GM19238 (cell line): ENCODE results near the gene SMYD3.

Source experiments
- DNase-seq: peaks from one replicate; pipeline ENCODE4 v3.0.0; 2011; ENCODE audit warnings: low spot score; ENCODE audit not compliant: insufficient read length

Gene SMYD3

DNA sequence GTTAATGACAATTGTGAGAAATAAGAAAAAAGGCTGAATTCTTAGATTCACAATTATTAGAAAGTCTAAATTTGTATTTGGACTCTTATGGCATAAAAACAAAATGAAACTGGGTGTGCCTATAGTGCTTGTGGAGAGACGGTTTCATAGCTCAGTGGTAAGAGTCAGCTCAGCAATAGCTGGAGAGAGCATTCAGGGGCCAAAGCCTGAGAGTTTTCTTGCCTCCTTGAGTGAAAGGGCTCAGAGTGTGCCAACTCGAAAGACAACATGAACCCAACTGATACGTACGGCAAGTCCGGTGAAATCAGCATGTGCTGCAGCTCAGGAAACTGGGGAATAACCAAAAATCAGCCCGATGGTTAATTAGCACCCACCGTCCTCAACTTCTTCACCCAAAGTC is 577.9 kb downstream of the SMYD3 start:
- DNase-seq: no peak

DNA sequence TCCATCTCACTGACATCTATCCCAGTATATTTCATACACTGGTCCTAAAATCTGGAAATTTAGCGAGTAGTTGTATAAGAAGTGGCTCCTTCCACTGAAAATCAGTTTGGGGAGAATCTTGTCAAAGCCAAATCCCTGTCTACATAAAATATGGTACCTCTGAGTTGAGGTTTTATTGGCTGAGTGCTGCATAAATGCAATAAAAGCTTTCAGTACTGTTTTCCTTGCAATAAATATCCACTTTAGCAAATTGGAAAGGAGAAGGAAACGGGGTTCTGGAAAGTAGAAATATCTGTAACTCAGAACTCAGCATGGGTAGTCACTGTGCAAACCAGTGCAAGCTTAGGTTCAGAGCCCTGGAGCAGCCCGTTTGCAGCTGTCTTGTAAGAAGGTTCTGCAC is 580.2 kb downstream of the SMYD3 start:
- DNase-seq: no peak

DNA sequence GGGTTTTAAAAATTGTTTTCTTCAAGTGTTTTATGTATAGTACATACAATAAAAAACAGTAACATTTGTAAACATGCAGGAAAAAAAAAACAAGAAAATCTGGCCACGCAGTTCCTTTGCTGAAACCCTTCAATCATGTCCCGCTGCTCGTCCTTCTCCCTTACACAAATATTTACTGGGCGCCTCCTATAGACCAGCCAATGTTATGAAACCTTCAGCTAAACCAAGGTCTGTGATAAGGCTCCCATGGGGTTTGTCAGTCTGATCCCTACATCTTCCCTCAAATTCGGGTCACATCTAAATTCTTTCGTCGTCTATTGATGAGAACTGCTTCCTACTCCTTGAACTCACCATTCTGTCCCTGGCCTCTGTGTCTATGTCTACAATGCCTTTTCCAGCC is 583.9 kb downstream of the SMYD3 start:
- DNase-seq: no peak

DNA sequence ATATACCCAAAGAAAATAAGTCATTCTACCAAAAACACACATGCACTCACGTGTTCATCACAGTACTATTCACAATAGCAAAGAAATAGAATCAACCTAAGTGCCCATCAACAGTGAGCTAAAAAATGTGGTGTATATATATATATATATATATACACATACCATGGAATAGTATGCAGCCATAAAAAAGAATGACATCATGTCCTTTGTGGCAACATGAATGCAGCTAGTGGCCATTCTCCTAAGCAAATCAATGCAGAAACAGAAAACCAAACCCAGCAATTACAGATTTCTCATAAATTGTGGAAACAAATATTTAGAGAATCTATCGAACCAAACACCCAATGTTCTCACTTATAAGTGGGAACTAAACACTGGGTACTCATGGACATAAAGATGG is 585.7 kb downstream of the SMYD3 start:
- DNase-seq: no peak

DNA sequence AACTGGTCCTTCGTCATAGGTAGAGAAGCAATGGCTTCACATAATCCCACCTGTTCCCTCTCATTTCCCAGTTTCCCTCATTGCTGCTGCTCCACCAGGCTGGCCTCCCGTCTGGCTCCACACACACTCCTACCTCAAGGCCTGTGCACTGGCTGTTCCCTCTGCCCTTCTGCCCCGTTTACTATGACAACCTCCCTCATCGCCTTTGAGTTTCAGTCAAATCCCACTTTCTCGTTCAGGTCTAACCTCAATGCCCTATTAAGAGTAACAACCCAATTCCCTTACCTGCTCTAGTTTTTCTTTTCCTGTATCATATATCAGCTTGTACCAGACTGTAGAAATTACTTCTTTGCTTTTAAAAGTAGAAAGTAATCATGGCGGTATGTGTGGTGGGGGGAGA is 589.7 kb downstream of the SMYD3 start:
- DNase-seq: no peak

DNA sequence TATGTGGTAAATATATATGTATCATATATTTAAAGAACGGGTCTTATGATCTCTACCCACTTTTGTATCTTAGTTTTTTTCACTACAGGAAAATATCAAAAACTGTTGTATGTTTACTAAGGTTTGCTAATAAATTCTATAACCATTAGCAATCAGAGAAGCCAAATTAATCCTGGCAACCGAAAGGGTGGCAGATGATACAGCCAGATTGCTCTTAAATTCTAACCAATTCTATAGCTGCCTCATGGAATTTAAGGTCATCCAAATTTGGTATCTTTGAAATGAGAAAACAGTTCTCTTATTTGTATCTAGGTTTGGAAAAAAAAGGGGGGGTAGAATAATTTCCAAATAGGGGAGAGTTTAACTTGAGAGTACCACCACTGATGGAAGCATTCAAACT is 591.2 kb downstream of the SMYD3 start:
- DNase-seq: no peak

DNA sequence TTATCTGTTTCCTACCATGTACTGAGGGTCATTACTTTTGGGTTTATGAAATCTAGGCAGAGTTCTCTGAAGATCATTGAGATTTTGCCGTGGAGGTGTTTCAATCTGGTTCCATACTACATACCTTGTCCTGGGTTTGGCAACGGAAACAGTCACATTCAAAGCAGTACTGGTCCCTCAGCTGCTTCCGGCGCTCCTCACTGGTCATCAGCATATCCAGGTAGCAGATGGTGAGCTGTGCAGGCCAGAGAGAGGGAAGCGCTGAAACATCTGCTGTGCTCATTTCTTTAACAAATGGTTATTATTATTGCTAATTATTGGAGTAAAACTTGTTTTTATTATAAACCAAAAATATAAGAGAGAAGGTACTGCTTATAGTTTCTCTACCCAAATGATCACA is 591.7 kb downstream of the SMYD3 start:
- no peak for DNase-seq

DNA sequence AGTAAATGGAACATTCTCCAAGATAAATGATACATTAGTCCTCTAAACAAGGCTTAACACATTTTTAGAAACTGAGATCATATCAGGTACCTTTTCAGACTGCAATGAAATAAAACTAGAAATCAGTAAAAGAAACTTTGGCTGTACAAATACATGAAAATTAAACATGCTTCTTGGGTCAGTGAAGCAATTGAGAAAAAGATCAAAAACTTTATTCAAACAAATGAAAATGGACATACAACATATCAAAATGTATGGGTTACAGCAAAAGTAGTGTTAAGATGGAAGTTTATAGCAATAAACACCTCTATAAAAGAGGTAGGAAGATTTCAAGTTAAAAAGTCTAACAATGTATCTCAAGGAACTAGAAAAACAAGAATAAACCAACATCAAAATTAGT is 598.5 kb downstream of the SMYD3 start:
- DNase-seq: no peak

DNA sequence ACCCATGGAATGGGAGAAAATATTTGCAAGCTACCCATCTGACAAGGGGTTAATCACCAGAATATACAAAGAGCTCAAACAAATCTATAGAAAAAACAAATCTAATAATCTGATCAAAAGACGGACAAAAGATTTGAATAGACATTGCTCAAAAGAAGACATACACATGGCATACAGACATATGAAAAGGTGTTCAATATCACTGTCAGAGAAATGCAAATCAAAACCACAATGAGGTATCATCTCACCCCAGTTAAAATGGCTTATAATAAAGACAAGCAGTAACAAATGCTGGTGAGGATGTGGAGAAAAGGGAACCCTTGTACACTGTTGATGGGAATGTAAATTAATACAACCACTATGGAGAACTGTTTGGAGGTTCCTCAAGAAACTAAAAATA is 600.9 kb downstream of the SMYD3 start:
- DNase-seq: no peak

DNA sequence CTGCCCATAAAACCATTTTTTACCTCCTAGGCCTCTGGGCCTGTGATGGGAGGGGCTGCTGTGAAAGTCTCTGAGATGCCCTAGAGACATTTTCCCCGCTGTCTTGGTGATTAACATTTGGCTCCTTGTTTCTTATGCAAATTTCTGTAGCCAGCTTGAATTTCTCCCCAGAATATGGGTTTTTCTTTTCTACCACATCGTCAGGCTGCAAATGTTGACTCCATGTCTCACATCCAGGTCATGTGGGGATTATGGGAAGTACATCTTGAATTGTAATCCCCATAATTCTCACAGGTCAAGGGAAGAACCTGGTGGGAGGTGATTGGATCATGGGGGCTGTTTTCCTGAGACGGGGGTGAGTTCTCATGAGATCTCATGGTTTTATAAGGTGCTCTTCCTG is 603.2 kb downstream of the SMYD3 start:
- no peak for DNase-seq

DNA sequence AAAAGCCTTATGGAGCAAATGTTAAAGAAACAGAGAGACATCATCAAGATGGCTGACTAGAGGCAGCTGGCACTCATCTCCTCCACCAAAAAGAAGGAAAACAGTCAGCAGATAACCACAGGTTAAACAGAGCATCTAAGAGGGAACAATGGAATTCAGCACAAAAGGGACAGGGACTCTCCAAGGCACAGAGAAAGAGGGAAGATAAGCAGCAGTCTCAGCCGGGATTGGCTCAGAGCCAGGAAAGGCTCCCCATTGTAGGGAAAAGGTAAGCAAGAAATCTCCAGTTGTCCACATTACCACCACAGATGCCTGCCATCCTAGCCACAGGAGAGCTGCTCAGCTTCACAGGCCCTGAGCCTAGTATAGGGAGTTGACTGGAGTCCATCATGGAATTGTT is 605.5 kb downstream of the SMYD3 start:
- DNase-seq: no peak

DNA sequence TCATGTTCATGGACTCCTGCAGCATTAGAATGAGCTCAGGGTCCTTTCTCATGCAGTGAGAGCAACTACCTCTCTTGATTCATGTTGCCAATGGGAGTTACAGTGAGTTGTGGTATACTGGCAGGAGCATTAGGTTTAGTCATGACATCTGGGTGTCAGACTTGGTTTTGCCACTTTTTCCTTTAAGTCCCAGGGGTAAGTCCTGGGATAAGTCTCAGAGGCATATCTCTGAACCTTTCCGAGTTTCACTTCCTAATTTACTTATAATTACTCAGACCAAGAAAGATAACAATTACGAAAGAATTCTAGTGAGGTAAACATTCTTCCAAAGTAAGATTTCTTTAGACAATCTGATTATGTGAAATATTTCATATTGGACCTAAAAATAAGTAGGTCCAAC is 606.0 kb downstream of the SMYD3 start:
- no peak for DNase-seq

DNA sequence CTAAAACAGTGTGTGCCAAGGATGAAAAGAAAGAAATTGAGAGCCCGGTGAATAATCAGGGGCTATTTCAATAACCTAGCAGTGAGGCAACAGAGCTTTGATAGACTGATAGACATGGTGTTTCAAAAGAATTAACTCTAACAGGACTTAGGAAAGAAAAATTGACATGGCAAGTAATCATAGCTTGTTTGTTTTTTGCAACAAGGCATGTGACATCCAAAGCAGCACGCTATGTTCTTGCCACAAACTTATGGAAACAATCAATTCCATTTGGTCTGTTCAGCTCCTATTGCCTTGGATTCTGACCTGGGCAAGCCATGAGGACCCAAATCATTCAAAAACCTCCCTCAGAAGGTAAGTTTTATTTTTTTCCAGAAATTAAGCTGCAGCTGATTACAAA is 608.5 kb downstream of the SMYD3 start:
- no peak for DNase-seq

DNA sequence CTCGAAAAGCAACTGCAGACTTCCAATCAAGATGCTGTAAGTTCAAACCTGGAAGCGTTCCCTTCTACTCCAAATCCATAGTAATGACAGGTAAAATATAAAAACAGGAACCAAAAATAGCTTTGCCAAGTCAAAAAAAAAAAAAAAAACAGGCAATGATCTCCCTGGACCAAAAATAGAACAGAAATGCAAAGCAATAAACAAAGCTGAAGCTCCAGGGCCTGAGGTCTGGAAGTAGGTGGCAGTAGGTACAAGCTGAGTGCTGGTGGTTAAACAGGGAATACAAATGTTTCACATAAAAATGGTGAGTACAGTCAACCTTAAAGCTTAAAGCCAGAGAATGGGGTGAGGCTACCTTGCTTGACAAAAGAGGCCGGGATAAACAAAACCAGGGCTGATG is 610.8 kb downstream of the SMYD3 start:
- no peak for DNase-seq

DNA sequence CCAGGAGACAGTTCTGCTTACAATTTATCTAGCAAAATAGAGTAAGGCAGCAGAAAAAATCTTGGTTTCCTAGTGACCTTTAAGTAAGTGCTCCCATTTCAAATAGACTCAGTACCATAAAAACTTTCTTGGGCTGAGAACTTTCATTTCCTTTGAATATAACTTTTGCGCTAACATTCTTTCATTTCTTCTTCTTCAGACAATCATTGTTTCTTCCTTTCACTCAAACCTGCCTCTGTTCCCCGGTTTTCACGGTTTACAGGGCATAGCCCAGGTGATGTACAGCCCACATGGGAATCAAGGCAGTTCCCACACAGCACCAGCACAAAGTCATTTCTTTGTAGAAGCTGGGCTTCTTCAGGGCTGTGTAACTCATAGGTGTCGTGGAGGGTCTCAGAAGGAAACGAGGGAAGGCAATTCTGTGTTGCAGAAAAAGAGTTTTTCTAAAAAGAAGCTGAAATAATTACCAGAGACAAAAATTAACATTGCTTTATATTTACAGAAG is 611.6 kb downstream of the SMYD3 start:
- no peak for DNase-seq

DNA sequence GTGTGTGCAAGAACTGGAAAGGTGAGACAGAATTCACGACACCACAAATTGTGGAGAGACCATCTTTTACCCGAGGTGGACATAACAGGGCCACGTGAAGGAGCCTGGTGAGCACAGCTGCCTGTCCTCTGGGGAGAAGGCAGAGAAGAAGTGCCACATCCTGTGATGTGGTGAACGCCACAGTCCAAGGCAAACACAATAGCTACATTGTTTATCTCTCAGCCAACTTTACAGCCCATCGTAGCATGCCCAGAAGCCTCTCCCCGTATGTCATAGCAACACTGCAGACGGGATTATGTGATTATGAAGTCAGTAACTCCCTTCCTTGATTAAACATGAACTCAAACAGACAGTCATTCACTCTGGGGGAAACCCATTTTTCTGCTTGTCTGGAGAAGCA is 612.2 kb downstream of the SMYD3 start:
- no peak for DNase-seq

DNA sequence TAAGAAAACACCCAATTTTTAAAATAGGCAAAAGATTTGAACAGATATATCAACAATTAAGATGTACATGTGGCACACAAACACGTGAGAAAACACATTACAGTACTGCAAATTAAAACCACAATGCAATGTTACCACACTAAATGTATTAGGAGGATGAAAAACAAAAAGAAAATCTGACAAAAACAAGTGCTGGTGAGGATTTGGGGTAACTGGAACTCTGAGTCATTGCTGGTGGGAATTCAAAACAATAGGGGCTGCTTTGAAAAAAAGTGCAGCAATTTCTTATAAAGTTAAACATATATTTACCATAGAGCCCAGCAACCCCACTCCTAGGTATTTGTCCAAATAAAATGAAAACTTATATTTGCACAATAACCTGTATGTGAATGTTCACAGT is 614.1 kb downstream of the SMYD3 start:
- DNase-seq: no peak

DNA sequence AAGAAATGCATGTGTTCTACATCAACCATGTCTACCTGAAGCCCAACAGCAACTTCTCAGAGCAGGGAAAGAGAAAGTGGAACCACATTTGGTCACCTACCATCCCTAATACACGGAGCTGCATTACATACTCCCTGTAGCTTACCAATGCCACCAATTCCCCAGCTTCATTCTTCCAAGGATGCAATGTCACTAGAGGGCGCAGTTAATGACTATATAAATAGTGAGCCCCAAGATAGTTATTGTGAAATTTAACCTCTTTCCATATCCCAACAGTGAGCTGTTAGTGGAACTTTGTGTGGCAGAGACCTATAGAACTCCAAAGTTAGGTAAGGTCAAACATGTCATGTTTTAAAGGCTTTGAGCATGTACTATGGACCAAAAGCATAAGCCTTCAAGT is 618.3 kb downstream of the SMYD3 start:
- no peak for DNase-seq

DNA sequence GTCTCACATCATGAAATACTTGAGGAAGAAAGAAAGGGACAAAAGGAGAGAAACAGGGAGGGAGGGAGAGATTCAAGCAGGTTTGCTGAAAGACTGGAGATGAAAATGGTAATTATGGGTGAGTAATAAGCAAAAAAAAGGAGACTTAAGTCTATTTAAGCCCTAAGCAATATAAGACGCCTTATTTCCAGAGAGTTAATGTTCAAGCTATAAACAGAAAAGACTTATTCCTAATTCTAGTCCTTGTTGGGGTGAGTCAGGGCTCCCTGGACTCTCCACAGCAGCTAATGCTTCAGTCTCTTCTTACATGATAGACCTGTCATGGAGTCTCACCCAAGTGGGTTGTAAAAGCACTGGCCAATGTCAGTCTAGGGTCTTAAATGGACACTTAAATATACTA is 619.2 kb downstream of the SMYD3 start:
- no peak for DNase-seq

DNA sequence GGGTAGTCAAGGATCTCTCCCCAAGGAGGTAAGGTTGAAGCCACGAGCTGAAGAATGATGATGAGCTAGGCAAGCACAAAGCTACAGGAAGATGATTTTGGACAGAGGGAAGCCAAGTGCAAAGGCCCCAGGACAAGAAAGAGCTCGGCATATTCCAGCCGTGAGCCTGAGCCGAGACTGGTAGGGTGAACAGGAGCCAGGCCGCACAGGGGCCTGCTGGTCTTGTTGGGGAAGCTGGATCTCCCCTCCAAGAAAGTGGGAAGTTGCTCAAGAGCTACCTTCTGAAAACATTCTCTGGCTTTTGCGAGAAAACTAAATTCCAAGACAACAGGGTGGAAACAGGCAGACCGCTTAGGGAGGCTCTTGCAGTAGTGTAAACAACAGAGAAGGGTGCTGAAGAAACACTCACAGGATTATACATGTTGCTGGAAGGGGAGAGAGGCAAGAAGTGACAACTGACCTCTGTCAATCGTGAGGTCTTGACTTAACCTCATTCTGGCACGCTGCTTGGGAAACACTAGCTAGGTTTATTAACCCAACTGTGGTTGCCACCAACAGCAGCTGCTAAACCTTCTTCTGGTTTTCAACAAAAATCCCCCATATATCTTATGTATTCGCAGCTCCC is 625.2 kb downstream of the SMYD3 start:
- DNase-seq: no peak

DNA sequence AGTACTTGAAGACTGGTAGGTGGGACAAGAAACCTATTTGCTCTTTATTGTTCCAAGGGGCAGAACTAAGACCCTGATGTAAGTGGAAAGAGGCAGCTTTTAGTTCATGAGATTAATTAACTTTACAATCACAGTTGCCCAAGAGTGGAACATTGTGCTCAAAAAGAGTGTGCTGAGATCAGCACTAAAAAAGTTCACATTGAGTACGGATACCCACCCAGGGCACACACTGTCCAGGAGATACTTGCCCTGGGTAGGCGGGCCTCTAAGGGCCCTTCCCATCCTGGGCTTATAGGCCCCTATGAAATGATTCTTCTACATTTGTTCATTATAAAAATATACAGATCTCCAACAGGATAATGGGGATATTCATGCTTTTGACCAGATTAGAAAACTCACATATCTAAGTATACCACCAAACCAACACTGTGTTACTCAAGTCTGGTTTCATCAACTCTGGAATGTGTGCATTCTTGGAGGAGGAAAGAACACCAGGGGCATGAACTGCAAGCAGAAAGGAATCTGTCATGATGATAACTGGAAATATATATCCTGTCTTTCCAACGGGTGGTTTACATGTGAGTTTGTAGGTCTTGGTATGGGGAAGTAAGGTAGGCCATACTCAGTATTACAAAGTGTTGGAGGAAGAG is 626.2 kb downstream of the SMYD3 start:
- DNase-seq: no peak

DNA sequence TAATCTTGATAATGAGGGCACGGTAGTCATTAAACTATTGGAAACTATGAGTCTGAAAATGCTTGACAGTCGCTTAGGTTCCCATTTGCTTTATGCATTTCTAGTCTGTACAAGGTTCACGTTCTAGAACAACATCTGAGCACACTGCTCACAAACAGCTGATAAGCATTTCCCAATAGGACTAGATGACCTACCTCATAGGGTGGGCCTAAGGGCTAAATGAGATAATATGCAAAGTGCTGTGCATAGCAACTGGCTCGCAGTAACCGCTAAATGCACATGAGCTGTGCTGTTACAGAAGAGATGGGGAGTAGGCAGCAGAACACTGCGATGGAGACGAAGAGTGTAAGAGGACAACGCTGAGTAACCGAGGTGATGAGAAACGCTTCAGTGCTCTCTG is 628.0 kb downstream of the SMYD3 start:
- DNase-seq: no peak

DNA sequence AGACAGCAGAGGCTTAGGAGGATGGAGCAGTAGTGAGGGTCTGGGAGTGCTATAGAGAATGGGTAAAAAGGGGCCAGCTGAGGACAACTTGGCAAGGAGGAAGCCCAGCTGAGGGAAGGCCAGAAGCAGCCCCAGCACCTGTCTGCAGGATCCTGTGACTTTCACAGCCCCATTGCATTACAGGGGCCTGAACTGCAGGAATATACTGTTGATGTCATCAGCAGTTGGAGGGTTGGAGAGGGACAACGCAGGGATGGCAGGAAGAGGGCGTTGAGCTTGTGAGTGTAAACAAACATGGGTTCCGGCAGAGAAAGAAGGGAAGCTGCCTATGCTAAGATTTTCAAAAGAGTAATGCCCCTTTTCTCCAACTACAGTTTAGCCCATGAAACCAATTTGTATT is 628.5 kb downstream of the SMYD3 start:
- DNase-seq: no peak

DNA sequence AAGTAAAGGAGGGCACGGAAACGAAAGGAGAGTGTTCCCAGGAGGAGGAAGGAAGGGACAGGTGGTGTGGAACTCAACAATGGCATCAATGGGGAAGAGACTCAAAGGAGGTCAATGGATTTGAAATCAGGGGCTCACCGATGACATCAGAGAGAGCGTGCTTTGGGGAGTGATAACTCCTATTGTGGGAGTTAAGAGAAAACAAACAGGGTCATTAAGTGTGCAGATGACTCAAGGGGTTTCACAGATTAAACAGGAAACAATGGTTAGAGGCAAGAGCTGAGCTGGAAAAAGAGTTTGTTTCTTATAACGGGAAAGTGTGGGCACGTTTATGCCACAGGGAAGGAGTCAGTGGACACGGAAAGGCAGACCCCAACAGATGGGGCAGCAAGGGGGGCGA is 629.1 kb downstream of the SMYD3 start:
- no peak for DNase-seq
